GM19035 (cell line): ENCODE data around the gene NXF1.

Experiments used
- ATAC-seq: cut with Tn5 transposase; IDR thresholded peaks from one replicate; pipeline ENCODE4 v1.9.1; 2021; ENCODE audit not compliant: unreplicated experiment

NXF1 gene

DNA sequence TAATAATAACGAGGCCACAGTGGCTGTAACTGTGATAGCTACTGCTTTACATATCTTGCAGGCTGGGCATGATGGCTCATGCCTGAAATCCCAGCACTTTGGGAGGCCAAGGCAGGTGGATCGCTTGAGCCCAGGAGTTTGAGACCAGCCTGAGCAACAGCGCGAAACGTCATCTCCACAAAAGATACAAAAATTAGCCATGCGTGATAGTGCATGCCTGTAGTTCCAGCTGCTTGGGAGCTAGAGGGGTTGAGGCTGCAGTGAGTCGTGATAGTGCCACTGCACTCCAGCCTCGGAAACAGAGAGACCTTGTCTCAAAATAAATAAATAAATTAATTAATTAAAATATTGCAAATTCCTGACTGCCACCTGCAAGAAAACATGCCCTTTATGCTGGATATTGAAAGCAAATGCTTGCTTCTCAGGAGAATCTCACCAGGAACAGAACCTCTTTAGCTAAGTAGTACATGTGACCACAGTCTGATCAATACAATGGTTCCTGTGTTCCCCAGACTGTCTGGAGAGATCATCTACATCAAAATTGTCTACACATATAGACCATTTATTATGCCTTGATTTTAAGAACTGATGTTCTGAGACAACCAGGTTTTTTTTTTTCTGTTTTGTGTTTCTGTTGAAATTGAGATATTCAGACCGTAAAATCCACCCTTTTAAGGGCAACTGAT, 57.6 kb downstream of the NXF1 start:
- ATAC-seq: no peak
